Thyroid gland (tissue), 4 donors: ENCODE results near the gene ISM1.

Experiments
- POLR2A ChIP-seq, 2 donors: fragments of 450-650 bp; IDR thresholded peaks; one replicate each; pipeline ENCODE4 v1.6.1; 2017; ENCODE audit warnings: antibody characterized with exemption in 2 of 2, mild to moderate bottlenecking in 2 of 2, moderate library complexity in 1 of 2
- TF ChIP-seq, protein P1 (sequence below), 6 experiments: fragments of 200-600 bp in 3 of 6; fragments of 450-650 bp in 3 of 6; sonication (generic) in 3 of 6; IDR thresholded peaks; one replicate each; pipeline ENCODE4 v1.5.1; 2016 to 2019; ENCODE audit warnings: antibody characterized with exemption in 6 of 6, mild to moderate bottlenecking in 2 of 6, inconsistent platforms in 1 of 6, moderate library complexity in 1 of 6

- TF ChIP-seq, protein P1, sequence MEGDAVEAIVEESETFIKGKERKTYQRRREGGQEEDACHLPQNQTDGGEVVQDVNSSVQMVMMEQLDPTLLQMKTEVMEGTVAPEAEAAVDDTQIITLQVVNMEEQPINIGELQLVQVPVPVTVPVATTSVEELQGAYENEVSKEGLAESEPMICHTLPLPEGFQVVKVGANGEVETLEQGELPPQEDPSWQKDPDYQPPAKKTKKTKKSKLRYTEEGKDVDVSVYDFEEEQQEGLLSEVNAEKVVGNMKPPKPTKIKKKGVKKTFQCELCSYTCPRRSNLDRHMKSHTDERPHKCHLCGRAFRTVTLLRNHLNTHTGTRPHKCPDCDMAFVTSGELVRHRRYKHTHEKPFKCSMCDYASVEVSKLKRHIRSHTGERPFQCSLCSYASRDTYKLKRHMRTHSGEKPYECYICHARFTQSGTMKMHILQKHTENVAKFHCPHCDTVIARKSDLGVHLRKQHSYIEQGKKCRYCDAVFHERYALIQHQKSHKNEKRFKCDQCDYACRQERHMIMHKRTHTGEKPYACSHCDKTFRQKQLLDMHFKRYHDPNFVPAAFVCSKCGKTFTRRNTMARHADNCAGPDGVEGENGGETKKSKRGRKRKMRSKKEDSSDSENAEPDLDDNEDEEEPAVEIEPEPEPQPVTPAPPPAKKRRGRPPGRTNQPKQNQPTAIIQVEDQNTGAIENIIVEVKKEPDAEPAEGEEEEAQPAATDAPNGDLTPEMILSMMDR (IDR thresholded peaks at IDR 0.05): no peak
- TF ChIP-seq POLR2A (IDR thresholded peaks at IDR 0.05): no peak
Observed at GRCh38 chr20:13251106-13251903, 30.2 kb downstream of the ISM1 start.
